Nephron progenitor cell (in vitro differentiated cells): ENCODE results near the gene BYSL.
A peak's percentile ranks its signal among the peaks of the same experiment; 100 is the strongest.

Source experiments
- DNase-seq: peaks from one replicate; pipeline ENCODE4 v3.0.0; 2021
- H3K27ac Mint-ChIP-seq: 2 replicates; pipeline ENCODE4 v1.8.0; 2021; ENCODE audit warnings: mild to moderate bottlenecking, moderate library complexity, mixed read lengths
- H3K27me3 Mint-ChIP-seq: 2 replicates; pipeline ENCODE4 v1.8.0; 2021; ENCODE audit warnings: mild to moderate bottlenecking, low read depth, mixed read lengths; ENCODE audit not compliant: poor library complexity
- H3K36me3 Mint-ChIP-seq: 2 replicates; pipeline ENCODE4 v1.8.0; 2021; ENCODE audit warnings: low read depth, mixed read lengths
- H3K4me1 Mint-ChIP-seq: 2 replicates; pipeline ENCODE4 v1.8.0; 2021; ENCODE audit warnings: mixed read lengths
- H3K4me3 Mint-ChIP-seq: 2 replicates; pipeline ENCODE4 v1.8.0; 2021; ENCODE audit warnings: mild to moderate bottlenecking, moderate library complexity, mixed read lengths
- H3K9me3 Mint-ChIP-seq: 2 replicates; pipeline ENCODE4 v1.8.0; 2021; ENCODE audit warnings: mild to moderate bottlenecking, moderate library complexity, mixed read lengths
- TF ChIP-seq, protein P1 (sequence below): fragments of 200-600 bp; sonication (generic); IDR thresholded peaks from 2 replicates; pipeline ENCODE4 v1.5.0; 2021; ENCODE audit warnings: antibody characterized with exemption

Gene BYSL

DNA sequence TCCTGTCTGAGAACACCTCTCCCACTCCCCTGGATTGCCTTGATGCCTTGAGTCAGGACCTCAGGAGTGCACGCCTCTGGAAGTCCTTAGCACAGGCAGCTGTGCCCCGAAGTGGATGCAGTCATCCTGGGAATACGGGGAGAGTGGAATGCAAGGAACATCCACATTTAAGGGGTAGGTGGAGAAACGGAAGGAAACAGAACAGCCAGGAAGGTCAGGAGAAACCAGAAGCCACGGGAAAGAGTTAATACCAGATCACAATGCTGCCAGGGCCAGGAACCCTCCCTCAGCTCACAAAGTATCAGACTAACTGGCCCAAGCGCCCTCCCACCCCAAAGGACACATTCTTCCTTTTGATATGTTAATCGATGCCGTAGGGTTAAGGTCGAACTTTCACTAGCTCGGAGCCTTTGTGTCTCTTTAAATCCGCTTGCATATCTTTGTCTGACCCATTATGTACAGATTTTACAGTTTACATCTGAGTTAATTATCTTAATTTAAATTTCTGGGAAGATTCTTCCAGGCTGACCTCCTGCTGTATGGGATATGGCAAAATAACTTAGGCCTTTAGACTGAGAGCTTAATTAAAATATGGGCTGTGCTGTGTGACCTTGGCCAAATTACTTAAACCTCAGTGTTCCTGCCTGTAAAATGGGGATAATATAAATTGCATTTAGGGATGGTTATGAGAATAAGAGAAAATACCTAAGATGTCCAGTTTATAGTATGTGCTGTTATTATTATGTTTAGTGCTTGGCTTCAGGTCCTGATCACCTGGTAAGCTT lies 44.3 kb downstream of the BYSL start:
- Mint-ChIP-seq H3K36me3 (no peaks in the 10 kb centered on the region), H3K27ac (peak overlapping the region; percentile 27), H3K27me3 (peaks cover 4% of the 10 kb centered on the region), H3K9me3 (no peaks in the 10 kb centered on the region), H3K4me3 (no peak overlapping the region), H3K4me1 (peaks cover 27% of the 10 kb centered on the region)
- TF ChIP-seq, protein P1, sequence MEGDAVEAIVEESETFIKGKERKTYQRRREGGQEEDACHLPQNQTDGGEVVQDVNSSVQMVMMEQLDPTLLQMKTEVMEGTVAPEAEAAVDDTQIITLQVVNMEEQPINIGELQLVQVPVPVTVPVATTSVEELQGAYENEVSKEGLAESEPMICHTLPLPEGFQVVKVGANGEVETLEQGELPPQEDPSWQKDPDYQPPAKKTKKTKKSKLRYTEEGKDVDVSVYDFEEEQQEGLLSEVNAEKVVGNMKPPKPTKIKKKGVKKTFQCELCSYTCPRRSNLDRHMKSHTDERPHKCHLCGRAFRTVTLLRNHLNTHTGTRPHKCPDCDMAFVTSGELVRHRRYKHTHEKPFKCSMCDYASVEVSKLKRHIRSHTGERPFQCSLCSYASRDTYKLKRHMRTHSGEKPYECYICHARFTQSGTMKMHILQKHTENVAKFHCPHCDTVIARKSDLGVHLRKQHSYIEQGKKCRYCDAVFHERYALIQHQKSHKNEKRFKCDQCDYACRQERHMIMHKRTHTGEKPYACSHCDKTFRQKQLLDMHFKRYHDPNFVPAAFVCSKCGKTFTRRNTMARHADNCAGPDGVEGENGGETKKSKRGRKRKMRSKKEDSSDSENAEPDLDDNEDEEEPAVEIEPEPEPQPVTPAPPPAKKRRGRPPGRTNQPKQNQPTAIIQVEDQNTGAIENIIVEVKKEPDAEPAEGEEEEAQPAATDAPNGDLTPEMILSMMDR: no peak
- peak; percentile 7 for DNase-seq

GRCh38 chr6:41966214-41966920 lies 45.1 kb downstream of the BYSL start:
- TF ChIP-seq, protein P1: no peak
- H3K27ac Mint-ChIP-seq: no peak overlapping the region
- no peaks in the 10 kb centered on the region for H3K36me3 Mint-ChIP-seq
- DNase-seq: no peak
- peaks cover 4% of the 10 kb centered on the region for H3K27me3 Mint-ChIP-seq
- no peak overlapping the region for H3K4me3 Mint-ChIP-seq
- no peaks in the 10 kb centered on the region for H3K9me3 Mint-ChIP-seq
- peaks cover 27% of the 10 kb centered on the region for H3K4me1 Mint-ChIP-seq

- TF ChIP-seq, protein P1: no peak
- H3K9me3 Mint-ChIP-seq: no peaks in the 10 kb centered on the region
- no peak for DNase-seq
- H3K27me3 Mint-ChIP-seq: peaks cover 4% of the 10 kb centered on the region
- peaks cover 22% of the 10 kb centered on the region for H3K4me1 Mint-ChIP-seq
- no peak overlapping the region for H3K27ac Mint-ChIP-seq
- H3K4me3 Mint-ChIP-seq: no peak overlapping the region
- H3K36me3 Mint-ChIP-seq: no peaks in the 10 kb centered on the region
Measured at GRCh38 chr6:41966961-41967311, 45.6 kb downstream of the BYSL start.

DNA sequence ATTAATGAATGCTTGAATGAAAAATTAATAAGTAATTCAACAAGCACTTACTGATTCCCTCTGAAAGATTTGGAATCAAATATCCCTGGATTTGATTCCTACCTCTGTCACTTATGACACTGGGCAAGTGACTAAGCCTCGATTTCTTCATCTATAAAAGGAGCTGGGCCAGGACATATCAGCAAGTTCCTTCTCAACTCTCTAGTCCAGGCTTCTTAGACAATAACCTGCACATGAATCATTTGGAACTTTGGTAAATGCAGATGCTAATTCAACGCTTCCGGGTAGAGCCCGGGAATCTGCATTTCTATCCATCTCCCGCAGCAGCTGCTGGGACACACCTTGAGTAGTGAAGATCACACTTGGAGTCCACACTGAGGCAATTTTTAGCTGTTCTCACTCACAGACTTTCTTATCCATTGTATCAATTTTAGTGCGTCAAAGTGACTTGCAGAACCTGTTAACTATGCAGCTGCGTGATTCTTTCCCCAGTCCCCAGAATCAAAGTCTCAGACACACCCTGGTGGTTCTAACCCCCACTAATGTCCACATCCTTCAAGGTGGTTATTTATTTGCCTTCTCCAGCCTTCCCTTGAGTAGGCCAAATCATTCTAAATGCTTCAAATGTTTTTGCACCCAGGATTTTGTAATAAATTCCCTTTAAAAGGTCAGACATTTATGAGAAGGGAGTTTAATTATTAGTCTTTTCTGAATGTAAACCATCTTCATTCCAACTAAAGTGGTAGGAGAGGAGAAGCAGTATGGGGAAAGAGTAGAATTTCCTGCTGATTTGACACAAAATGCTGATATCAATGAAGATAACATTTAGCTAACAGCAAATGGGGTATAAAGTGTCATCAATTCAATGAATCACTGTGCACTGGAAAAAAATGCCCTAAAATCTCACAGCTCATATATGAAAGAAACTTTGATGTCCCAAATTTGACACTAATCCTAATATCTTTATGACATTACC lies 46.3 kb downstream of the BYSL start:
- DNase-seq: no peak
- peaks cover 4% of the 10 kb centered on the region for H3K27me3 Mint-ChIP-seq
- H3K4me1 Mint-ChIP-seq: peaks cover 22% of the 10 kb centered on the region
- H3K27ac Mint-ChIP-seq: no peak overlapping the region
- TF ChIP-seq, protein P1: no peak
- H3K36me3 Mint-ChIP-seq: no peaks in the 10 kb centered on the region
- H3K9me3 Mint-ChIP-seq: no peaks in the 10 kb centered on the region
- H3K4me3 Mint-ChIP-seq: no peak overlapping the region

DNA sequence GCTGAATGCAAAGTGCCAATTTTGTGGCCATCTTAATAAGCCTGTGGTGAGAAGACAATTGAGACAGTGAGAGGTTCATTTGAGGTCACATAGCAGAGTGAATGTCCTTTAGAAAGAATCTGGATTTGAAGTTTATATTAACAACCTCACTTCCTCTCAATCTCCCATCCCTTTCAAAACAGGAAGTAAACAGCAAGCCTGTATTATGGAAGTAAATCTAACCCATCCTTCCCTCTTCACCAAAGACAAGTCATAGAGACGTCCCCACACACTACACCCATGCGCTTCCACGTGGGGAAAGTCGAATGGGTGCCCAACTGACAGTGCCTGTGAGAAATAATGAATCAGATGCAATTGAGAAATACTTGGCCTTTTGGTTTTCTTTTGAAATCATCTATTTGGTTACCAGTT lies 49.1 kb downstream of the BYSL start:
- Mint-ChIP-seq H3K4me1 (peaks cover 18% of the 10 kb centered on the region), H3K9me3 (no peaks in the 10 kb centered on the region), H3K4me3 (no peak overlapping the region), H3K36me3 (no peaks in the 10 kb centered on the region), H3K27me3 (peaks cover 1% of the 10 kb centered on the region), H3K27ac (no peak overlapping the region)
- TF ChIP-seq, protein P1: no peak
- no peak for DNase-seq
